DMS153 (cell line): ENCODE data around the gene LRIT1.

Experiments
- DNase-seq: peaks from one replicate; lab custom pipeline; 2025; lab: John Stamatoyannopoulos, UW

Gene LRIT1

GRCh38 chr10:84191106-84191505 lies 50.2 kb downstream of the LRIT1 start:
- no peak for DNase-seq

- DNase-seq, result no peak
These were observed 50.7 kb downstream of the LRIT1 start for GRCh38 chr10:84190621-84191020.

- no peak for DNase-seq
These were observed 52.5 kb downstream of the LRIT1 start for GRCh38 chr10:84188815-84189214.

GRCh38 chr10:84185526-84186175 lies 55.7 kb downstream of the LRIT1 start:
- no peak for DNase-seq

GRCh38 chr10:84184517-84184916 lies 56.8 kb downstream of the LRIT1 start:
- DNase-seq, result peak; percentile 23

- no peak for DNase-seq
These were observed 59.7 kb downstream of the LRIT1 start for GRCh38 chr10:84181631-84182030.
